T-helper 1 cell (primary cell): ENCODE data around the gene ELOB.

Experiments
- DNase-seq, 5 donors: peaks; one replicate each; pipeline ENCODE4 v3.0.0-alpha.2; 2012 to 2020

The ELOB gene

GRCh38 chr16:2782583-2783351 is 5.7 kb upstream of the ELOB start:
- DNase-seq, result no peak

DNA sequence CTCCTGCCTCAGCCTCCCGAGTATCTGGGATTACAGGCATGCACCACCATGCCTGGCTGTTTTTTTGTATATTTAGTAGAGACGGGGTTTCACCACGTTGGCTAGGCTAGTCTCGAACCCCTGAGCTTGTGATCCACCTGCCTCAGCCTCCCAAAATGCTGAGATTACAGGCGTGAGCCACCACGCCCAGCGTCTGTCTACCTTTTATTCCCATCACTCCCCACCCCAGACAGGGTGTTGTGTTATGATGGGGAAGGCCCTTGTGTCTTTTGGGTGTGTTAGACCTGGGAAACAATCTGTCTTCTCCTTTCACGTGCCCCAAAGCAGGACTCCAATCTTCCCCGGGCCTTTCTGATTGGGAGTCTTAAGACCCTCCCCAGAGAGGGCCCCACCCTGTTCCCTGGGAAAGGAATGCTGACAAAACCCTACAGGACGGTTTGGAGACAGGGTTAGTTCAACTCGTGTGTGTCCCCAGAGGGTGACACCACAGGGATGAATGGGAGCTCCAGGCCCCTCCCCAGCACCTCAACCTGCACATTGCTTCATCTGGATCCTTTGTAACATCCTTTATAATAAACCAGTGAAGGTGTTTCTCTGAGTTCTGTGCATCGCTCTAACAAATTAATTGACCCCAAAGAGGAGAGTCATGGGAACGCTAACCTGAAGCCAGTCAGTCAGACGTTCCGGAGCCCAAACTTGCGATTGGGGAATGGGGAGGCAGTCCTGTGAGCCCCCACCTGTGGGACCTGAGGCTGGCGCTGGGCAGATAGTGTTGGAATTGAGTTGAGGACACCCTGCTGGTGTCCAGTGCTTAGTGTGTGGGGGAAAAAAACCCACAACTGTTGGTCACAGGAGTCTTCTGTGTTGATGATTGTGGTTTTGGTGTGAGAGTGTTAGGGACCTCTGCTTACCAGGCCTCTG is 3.2 kb upstream of the ELOB start:
- no peak for DNase-seq

DNA sequence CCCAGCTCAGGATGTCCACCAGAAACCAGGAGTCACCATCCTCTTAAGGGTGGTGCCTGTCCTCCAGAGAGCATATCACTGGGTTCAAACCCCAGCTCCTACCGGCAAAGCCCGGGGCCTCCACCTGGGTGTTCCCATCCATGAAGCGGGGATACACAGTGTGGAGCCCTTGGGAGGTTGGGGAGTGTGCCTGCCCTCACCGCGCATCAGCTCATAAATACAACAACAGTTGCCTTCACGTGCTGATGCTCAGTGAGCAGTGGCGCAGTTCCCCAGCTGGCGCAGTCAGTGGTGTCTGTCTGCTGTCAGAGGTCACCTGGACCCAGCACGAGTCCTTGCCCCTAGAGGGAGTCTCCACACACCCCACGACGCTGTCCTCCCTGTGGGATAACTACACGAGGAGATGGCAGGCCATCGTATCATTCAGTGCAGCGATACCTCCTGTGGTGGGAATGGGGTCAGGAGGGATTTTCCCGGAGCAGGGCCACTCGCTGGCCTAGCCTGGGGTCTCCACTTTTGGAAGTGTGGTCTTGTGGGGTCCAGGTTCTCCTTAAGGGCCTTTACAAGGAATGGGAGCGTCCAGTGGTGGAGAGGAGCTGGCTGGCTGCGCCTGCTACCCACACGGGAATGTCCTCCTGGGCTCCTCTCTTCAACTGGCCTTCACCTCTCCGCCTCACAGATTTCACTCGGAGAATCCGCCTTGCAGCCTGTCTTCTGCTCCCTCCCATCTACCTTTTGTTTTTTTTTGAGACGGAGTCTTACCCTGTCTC is 2.3 kb upstream of the ELOB start:
- DNase-seq, result no peak

GRCh38 chr16:2778630-2778958 is 1.5 kb upstream of the ELOB start:
- DNase-seq, result no peak

- peak in 1 of 5 donors; percentile 22 for DNase-seq
These were observed 986 bp upstream of the ELOB start for GRCh38 chr16:2777903-2778629.

DNA sequence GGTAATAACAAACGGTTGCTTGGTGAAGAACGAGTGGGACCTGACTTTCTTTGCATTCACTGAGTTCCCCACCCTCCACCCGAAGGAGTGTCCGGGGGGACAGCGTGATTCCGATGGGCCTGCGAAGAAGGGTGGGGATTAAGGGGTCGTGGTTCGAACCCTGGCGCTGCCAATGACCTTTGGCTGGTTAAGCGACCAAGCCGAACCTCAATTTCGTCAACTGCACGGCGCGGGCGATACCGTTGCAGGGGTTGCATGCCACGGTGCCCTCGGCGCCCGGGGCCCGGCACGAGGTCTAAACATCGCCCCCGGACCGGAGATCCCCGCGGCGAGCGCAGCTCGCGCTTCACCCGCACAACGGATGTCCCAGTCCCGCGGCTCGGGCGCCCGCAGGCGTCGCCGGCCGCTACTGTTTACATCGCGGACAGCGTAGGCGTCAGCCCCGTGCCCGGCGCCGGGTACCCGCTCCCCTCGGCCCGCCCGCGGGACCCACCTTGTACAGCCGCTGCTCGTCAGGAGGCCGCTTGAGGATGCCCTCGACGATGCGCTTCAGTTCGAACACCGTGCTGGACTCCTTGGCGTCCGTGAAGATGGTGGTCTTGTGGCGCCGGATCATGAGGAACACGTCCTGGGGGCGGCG is 460 bp downstream of the ELOB start:
- DNase-seq, result peak in 2 of 5 donors; percentile 30

DNA sequence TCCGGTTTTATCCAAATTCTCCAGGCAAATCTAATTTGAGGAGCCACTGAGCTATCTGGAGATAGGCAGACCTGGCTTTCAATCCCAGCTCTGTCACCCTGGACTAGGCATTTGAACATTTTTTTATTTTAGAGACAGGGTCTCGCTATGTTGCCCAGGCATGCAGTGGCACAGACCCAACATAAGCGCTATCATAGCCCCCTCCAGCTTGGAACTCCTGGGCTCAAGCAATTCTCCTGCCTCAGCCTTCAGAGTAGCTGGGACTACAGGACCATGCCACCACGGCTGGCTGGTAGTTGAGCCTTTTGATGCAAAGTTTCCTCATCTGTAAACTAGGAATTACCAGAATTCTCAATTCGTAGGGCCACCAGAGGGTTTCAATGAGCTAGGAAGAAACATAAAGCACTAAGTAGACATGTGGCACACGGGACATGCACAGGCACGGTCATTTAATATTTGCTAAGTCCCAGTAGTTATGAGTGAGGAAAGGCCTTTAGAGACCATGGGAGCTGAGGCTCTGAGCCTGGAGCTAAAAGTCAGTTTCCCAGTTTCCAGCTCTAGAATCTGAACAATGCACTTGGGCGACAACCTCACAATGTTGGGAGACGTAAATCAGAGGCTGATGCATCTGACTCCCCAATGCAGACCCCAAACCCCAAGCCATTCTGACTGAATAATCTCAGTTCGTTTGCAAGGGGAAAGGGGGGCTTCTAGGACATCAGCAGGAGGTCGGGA is 1.1 kb downstream of the ELOB start:
- no peak for DNase-seq

- no peak for DNase-seq
These were observed 1.9 kb downstream of the ELOB start for GRCh38 chr16:2775131-2775716.

GRCh38 chr16:2774161-2774891 is 2.8 kb downstream of the ELOB start:
- no peak for DNase-seq

GRCh38 chr16:2773188-2773968 is 3.7 kb downstream of the ELOB start:
- no peak for DNase-seq

DNA sequence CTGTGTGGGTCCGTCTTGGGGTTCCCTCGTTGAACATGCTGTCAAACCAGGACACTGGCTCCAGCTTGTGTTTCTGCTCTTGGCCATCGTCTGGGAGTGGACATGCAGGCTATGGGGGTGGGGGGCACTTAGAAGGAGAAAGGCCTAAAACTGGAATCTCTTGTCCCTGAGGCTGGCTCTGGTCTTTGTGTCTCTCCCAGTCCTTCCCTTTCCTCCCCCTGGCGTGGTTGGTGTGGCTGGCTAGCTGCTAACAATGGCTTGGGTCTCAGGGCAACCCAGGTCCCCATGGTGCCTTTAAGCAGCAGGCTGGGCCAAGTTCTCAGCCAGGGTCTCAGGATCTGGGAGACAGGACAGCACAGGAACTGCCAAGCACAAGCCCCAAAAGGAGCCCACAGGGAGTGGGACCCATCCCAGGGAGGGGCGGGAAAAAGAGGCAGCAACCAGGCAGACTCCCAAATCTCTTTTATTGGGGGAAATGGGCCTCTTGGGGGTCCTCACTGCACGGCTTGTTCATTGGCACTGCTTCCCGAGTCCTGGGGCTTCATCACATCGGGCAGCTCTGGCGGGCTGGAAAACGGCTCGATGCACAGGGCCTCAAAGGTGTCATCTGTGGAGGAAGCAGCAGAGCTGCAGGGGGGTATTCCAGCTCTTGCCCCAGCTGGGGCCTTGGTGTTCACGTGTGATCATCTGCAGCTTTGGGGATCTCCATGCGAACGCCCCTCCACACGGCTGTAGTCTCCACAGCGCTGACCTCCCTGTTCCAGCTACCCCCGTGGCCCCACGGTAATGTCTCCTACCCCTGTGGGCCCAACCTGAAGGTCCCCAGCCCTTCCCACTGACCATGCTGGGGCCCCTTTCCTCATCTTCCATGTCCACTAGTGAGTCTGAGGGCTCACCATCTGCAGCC is 5.3 kb downstream of the ELOB start:
- no peak for DNase-seq

DNA sequence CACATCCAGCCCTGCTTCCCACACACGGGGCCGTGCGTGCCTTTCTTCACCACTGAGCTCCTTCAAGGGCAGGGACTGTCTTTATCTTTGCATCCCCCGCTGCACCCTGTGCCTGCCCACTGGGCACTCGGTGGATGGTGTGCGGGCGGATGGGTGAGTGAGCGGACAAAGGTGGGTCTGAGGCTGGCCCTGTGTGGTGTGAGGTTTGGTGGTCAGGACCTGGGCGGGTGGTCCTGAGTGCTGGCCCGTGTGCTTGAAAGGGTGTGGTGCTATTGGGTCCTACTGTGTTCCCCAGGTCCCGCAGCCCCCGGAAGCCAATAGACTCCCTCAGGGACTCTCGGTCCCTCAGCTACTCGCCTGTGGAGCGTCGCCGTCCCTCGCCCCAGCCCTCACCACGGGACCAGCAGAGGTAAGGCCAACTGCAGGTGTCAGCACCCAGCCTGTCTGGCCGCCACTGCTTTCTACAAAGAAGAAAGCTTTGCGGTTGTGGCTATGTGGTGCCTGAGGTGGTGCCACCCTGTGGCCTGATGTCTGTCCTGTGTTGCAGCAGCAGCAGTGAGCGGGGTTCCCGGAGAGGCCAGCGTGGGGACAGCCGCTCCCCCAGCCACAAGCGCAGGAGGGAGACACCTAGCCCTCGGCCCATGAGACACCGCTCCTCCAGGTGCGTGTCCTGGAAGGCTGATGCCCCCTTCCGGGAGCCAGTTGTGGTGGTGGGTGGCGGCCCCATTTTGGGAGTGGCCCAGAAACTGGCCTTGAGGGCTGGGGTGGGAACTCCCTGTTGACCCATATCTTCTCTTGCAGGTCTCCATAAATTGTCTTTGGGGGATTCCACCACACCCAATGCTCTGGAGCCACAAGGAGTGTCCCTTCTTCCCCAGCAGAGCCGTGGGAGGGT is 6.8 kb downstream of the ELOB start:
- DNase-seq, result no peak

GRCh38 chr16:2769675-2770056 is 7.4 kb downstream of the ELOB start:
- DNase-seq, result no peak

DNA sequence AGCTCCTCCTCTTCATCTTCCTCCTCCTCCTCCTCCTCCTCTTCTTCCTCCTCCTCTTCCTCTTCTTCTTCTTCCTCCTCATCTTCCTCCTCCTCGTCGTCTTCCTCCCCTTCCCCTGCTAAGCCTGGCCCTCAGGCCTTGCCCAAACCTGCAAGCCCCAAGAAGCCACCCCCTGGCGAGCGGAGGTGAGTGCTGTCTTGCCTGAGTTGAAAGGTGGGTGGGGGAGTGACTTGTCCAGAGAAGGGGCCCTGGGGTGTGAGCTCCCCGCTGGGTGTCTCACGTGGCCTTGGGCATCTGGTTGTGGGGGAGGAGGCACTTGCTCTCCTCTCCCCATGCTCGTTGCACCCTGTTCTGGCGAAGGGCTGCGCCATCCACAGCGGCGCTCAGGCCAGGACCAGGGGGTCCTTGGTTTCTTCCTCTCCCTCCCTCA is 8.0 kb downstream of the ELOB start:
- no peak for DNase-seq

GRCh38 chr16:2768403-2769089 is 8.5 kb downstream of the ELOB start:
- DNase-seq, result no peak

DNA sequence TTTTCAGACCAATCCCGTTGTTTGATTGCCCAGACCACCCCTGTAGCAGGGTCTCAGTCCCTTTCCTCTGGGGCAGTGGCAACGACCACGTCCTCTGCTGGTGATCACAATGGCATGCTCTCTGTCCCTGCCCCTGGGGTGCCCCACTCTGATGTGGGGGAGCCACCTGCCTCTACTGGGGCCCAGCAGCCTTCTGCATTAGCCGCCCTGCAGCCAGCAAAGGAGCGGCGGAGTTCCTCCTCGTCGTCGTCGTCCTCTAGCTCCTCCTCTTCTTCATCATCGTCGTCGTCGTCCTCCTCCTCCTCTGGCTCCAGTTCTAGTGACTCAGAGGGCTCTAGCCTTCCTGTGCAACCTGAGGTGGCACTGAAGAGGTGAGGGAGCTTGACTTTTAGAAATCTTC is 9.2 kb downstream of the ELOB start:
- no peak for DNase-seq
